22Rv1 (cell line): ENCODE data around the gene ERCC2.

Source experiments
- CTCF ChIP-seq: fragments of 450-650 bp; IDR thresholded peaks from 2 replicates; pipeline ENCODE4 v1.5.1; 2017; ENCODE audit warnings: mild to moderate bottlenecking
- ZFX ChIP-seq: fragments of 450-650 bp; IDR thresholded peaks from 2 replicates; pipeline ENCODE4 v1.6.1; 2017; ENCODE audit warnings: antibody characterized with exemption, borderline replicate concordance

- TF ChIP-seq CTCF (no peak), ZFX (no peak)
These were observed 36.6 kb downstream of the ERCC2 start for GRCh38 chr19:45333609-45334303.
